Measurements from ENCODE around the gene SPPL2C.

The SPPL2C gene

DNA sequence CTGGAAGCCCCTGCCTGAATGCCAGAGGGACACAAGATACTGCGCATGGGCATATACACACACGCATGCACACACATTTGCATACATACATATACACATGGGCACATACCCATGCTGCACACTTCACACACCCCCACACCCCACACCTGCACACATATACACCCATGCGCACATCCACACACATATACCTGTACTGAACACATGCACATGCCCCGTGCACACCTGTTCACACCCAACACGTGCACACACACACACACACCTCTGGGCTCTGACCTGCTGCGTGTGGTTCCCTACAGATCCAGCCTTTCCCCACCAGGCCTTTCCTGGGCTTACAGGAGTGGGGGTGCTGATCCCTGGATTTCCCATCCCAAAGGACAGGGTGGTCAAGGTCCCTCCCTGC is 6.3 kb downstream of the SPPL2C start:
- Histone ChIP-seq H3K4me2 (ENCODE audit: low read depth, low read length, poor library complexity, severe bottlenecking) (no peak overlapping the region), H3K36me3 (ENCODE audit: low read length) (no peaks in the 10 kb centered on the region)

GRCh38 chr17:45851464-45851863 is 6.8 kb downstream of the SPPL2C start:
- no peaks in the 10 kb centered on the region for H3K27me3 ChIP-seq (ENCODE audit: low read length)
- no peak overlapping the region for H3K27ac ChIP-seq (ENCODE audit: low read depth, low read length)

More for the DNA sequence above, 6.3 kb downstream of the SPPL2C start:
- no peak for TF ChIP-seq CTCF (IDR thresholded peaks at IDR 0.05; ENCODE audit: insufficient read depth, low read length, poor library complexity, severe bottlenecking)
- TF ChIP-seq EZH2phosphoT487 (conservative IDR thresholded peaks at IDR 0.05; ENCODE audit: low read length): no peak
- Histone ChIP-seq H2AFZ (ENCODE audit: low read depth, low read length, severe bottlenecking) (no peak overlapping the region), H4K20me1 (ENCODE audit: low read depth, low read length) (no peaks in the 10 kb centered on the region), H3K27ac (ENCODE audit: low read depth, low read length) (no peak overlapping the region), H3K27me3 (ENCODE audit: low read length) (no peaks in the 10 kb centered on the region), H3F3A (ENCODE audit: insufficient read depth) (no peaks in the 10 kb centered on the region), H3K9me3 (ENCODE audit: insufficient read depth, low read length) (no peaks in the 10 kb centered on the region), H3K4me3 (ENCODE audit: insufficient read depth, low read length, poor library complexity, severe bottlenecking) (no peak overlapping the region), H3K9ac (ENCODE audit: low read length) (no peak overlapping the region), H3K79me2 (ENCODE audit: insufficient read depth, low read length) (no peaks in the 10 kb centered on the region), H3K9me2 (replicated peaks; ENCODE audit: insufficient read depth, low read length) (no peaks in the 10 kb centered on the region)

GRCh38 chr17:45851873-45852272 is 7.2 kb downstream of the SPPL2C start:
- Histone ChIP-seq H3K79me2 (ENCODE audit: insufficient read depth, low read length) (no peaks in the 10 kb centered on the region), H3K9me3 (ENCODE audit: insufficient read depth, low read length) (no peaks in the 10 kb centered on the region), H3K4me2 (ENCODE audit: low read depth, low read length, poor library complexity, severe bottlenecking) (no peak overlapping the region), H3F3A (ENCODE audit: insufficient read depth) (no peaks in the 10 kb centered on the region), H3K9ac (ENCODE audit: low read length) (no peak overlapping the region), H2AFZ (ENCODE audit: low read depth, low read length, severe bottlenecking) (no peak overlapping the region), H3K27me3 (ENCODE audit: low read length) (no peaks in the 10 kb centered on the region), H3K36me3 (ENCODE audit: low read length) (no peaks in the 10 kb centered on the region), H3K9me2 (replicated peaks; ENCODE audit: insufficient read depth, low read length) (no peaks in the 10 kb centered on the region), H4K20me1 (ENCODE audit: low read depth, low read length) (no peaks in the 10 kb centered on the region), H3K4me3 (ENCODE audit: insufficient read depth, low read length, poor library complexity, severe bottlenecking) (no peak overlapping the region), H3K27ac (ENCODE audit: low read depth, low read length) (no peak overlapping the region)
- TF ChIP-seq EZH2phosphoT487 (conservative IDR thresholded peaks at IDR 0.05; ENCODE audit: low read length) (no peak), CTCF (IDR thresholded peaks at IDR 0.05; ENCODE audit: insufficient read depth, low read length, poor library complexity, severe bottlenecking) (no peak)

More at GRCh38 chr17:45851464-45851863, 6.8 kb downstream of the SPPL2C start:
- no peaks in the 10 kb centered on the region for H3K9me2 ChIP-seq (replicated peaks; ENCODE audit: insufficient read depth, low read length)
- TF ChIP-seq CTCF (IDR thresholded peaks at IDR 0.05; ENCODE audit: insufficient read depth, low read length, poor library complexity, severe bottlenecking) (no peak), EZH2phosphoT487 (conservative IDR thresholded peaks at IDR 0.05; ENCODE audit: low read length) (no peak)
- no peaks in the 10 kb centered on the region for H3K79me2 ChIP-seq (ENCODE audit: insufficient read depth, low read length)
- H4K20me1 ChIP-seq (ENCODE audit: low read depth, low read length): no peaks in the 10 kb centered on the region
- no peak overlapping the region for H2AFZ ChIP-seq (ENCODE audit: low read depth, low read length, severe bottlenecking)
- no peak overlapping the region for H3K4me2 ChIP-seq (ENCODE audit: low read depth, low read length, poor library complexity, severe bottlenecking)
- H3F3A ChIP-seq (ENCODE audit: insufficient read depth): no peaks in the 10 kb centered on the region
- H3K4me3 ChIP-seq (ENCODE audit: insufficient read depth, low read length, poor library complexity, severe bottlenecking): no peak overlapping the region
- no peaks in the 10 kb centered on the region for H3K36me3 ChIP-seq (ENCODE audit: low read length)
- no peak overlapping the region for H3K9ac ChIP-seq (ENCODE audit: low read length)
- H3K9me3 ChIP-seq (ENCODE audit: insufficient read depth, low read length): no peaks in the 10 kb centered on the region
